GM12891 (cell line): ENCODE measurements around the gene ABCA13.
A peak's percentile ranks its signal among the peaks of the same experiment; 100 is the strongest.

Source experiments
- DNase-seq: peaks from one replicate; pipeline ENCODE4 v3.0.0; 2011; ENCODE audit warnings: low spot score; ENCODE audit not compliant: insufficient read length
- FAIRE-seq: peaks from 2 replicates; lab custom pipeline; 2011; peaks lifted over from hg19 to GRCh38; lab: Jason Lieb, UNC
- PAX5 ChIP-seq: IDR thresholded peaks from 2 replicates; pipeline ENCODE4 v1.6.1; 2011; ENCODE audit warnings: low read length, moderate library complexity, mild to moderate bottlenecking; ENCODE audit not compliant: insufficient read depth, severe bottlenecking
- POLR2A ChIP-seq: IDR thresholded peaks from 2 replicates; pipeline ENCODE4 v1.6.1; 2011; ENCODE audit warnings: low read depth, low read length, control low read depth
- POLR2AphosphoS5 ChIP-seq: IDR thresholded peaks from 2 replicates; pipeline ENCODE4 v1.6.1; 2011; ENCODE audit warnings: low read depth, low read length, control low read depth
- POU2F2 ChIP-seq: IDR thresholded peaks from 2 replicates; pipeline ENCODE4 v1.6.1; 2011; ENCODE audit warnings: low read depth, mild to moderate bottlenecking, control low read depth, low read length, moderate library complexity
- SPI1 ChIP-seq: IDR thresholded peaks from 2 replicates; pipeline ENCODE4 v1.6.1; 2011; ENCODE audit warnings: low read depth, low read length, control low read depth
- TAF1 ChIP-seq: IDR thresholded peaks from 2 replicates; pipeline ENCODE4 v1.6.1; 2011; ENCODE audit warnings: low read depth, low read length, control low read depth

The ABCA13 gene

DNA sequence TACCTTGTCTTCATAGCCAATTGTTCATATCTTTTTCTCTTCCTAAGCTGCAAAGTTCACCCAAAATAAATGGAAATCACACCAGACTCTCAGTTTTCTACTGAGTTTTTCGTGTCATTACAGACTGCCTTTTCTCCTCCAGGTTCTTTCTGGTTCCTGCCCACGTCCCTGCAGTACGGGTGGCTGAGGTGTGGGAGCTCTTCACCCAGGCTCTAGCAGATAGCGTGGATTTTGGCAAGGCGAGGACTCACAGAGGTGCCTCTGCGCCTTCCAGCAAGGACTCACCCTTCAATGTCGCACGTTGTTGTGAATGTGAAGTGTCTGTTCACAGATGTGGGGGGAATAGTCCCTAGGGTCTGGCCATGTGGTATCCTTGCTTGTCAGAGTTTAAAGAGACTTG is 71.6 kb downstream of the ABCA13 start:
- TF ChIP-seq POU2F2, result no peak
- no peak for TF ChIP-seq SPI1
- TF ChIP-seq POLR2A, result no peak
- no peak for TF ChIP-seq POLR2AphosphoS5
- TF ChIP-seq TAF1, result no peak
- no peak for TF ChIP-seq PAX5
- no peak for FAIRE-seq
- no peak for DNase-seq

GRCh38 chr7:48244864-48245271 is 73.6 kb downstream of the ABCA13 start:
- TF ChIP-seq POLR2AphosphoS5 (no peak), POU2F2 (no peak), PAX5 (no peak), SPI1 (no peak), POLR2A (no peak), TAF1 (no peak)
- DNase-seq (no peak), FAIRE-seq (no peak)

DNA sequence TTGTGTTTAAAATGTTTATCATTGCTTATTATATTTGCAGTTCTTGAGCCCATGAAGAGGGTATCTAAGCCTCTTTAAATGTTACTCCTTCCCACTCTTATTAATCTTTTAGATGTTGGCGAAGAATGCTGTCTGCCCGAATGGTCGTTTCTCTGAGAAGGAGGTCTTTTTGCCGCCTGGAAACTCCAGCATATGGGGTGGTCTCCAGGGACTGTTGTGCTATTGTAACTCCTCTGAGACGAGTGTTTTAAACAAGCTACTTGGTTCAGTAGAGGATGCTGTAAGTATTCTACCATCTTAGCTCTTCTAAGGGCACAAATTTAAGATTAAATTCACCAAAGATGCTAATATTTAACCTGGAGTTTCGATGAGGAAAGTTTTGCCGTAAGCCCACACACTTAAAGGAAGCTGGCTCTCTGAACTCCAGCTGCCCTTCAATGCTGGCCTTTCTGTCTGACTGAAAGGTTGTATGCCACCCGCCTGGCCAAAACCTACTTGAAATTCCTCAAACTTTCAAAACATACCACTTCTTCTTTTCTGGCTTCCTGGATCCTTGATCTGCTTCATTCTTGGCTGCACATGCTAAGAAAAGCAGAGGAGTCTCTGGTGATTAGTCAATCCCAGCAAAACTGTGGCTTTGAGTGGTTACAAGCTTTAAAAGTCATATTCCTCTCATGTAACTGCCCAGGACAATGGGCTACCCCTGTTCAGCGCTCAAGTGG is 74.7 kb downstream of the ABCA13 start:
- no peak for TF ChIP-seq TAF1
- no peak for TF ChIP-seq POU2F2
- no peak for TF ChIP-seq PAX5
- peak; percentile 83 for TF ChIP-seq SPI1
- no peak for TF ChIP-seq POLR2AphosphoS5
- no peak for TF ChIP-seq POLR2A
- DNase-seq, result no peak
- no peak for FAIRE-seq

DNA sequence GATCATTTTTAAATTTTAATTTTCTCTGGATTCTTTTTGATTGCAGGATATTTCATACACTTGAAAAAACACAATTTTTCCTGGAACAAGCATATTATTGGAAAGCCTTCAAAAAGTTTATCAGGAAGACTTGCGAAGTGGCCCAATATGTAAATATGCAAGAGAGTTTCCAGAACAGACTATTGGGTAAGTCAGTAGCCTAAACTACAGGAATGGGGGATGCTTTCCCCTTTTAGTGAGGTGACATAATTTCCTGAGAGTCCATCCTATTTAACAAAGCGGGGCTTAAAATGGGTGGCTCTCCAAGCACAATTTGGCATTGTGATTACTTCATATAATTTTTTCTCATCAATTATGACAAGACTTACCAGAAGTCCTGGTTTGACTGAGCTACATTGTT is 77.9 kb downstream of the ABCA13 start:
- FAIRE-seq, result no peak
- no peak for DNase-seq
- TF ChIP-seq PAX5, result no peak
- TF ChIP-seq SPI1, result no peak
- no peak for TF ChIP-seq POLR2A
- TF ChIP-seq POLR2AphosphoS5, result no peak
- TF ChIP-seq POU2F2, result no peak
- no peak for TF ChIP-seq TAF1

DNA sequence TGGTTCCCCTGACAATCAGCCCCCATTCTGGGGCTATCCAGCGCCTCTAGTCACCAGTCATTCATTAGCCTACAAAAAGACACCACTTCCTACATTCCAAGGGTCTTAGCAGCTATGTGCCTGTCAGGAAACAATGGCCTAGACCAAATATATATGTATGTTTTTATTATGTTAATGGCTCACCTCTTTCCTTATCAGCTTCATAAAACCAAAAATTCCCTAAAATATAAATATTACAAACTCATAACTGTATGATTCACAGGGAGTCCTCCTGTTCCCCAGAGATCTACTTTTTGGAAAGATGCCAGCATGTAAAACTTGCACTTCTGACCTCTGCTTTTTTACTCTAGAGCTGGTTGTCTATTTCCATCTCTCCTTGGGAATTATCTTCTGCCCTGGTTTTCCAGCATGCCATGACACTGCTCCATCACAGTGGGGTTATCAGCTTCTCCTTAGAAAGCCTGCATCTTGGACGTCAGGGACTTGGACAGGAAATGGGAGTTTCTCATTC is 79.2 kb downstream of the ABCA13 start:
- TF ChIP-seq SPI1 (no peak), PAX5 (no peak), POU2F2 (no peak), TAF1 (no peak), POLR2AphosphoS5 (no peak), POLR2A (no peak)
- DNase-seq (no peak), FAIRE-seq (no peak)

GRCh38 chr7:48251766-48252165 is 80.5 kb downstream of the ABCA13 start:
- TF ChIP-seq POLR2AphosphoS5 (no peak), POU2F2 (no peak)

GRCh38 chr7:48252995-48253394 is 81.7 kb downstream of the ABCA13 start:
- no peak for FAIRE-seq
- no peak for DNase-seq
- no peak for TF ChIP-seq TAF1
- TF ChIP-seq POLR2A, result no peak
- no peak for TF ChIP-seq PAX5
- no peak for TF ChIP-seq SPI1
- no peak for TF ChIP-seq POLR2AphosphoS5
- TF ChIP-seq POU2F2, result no peak

More at GRCh38 chr7:48251766-48252165, 80.5 kb downstream of the ABCA13 start:
- DNase-seq, result peak; percentile 14
- no peak for FAIRE-seq

DNA sequence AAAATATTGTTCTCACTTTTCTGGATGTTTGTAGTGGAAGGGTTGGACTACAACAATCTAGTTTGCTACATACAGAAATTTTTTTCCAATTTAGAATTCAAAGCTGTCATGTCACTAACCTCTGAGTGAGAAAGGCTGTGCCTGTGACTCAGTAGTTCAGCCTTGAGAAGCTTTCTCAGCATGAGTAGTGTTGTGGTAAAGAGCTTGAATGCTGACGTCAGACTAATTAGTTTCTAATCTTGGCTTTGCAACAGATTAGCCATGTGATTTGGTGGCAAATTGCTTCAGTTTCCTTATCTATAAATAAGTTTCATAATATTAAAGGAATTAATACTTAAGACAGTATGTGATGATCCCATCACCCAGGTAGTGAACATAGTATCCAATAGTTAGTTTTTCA is 83.8 kb downstream of the ABCA13 start:
- FAIRE-seq (no peak), DNase-seq (no peak)

GRCh38 chr7:48259463-48260280 is 88.4 kb downstream of the ABCA13 start:
- FAIRE-seq (no peak), DNase-seq (no peak)
- TF ChIP-seq POU2F2 (no peak), PAX5 (no peak), TAF1 (no peak), SPI1 (no peak), POLR2A (no peak), POLR2AphosphoS5 (no peak)

More for the DNA sequence above, 83.8 kb downstream of the ABCA13 start:
- TF ChIP-seq TAF1 (no peak), POLR2A (no peak), POU2F2 (no peak)

GRCh38 chr7:48261696-48262095 is 90.4 kb downstream of the ABCA13 start:
- no peak for FAIRE-seq
- no peak for TF ChIP-seq PAX5
- TF ChIP-seq SPI1, result no peak
- TF ChIP-seq POU2F2, result no peak
- no peak for TF ChIP-seq TAF1
- no peak for TF ChIP-seq POLR2AphosphoS5

More at GRCh38 chr7:48261696-48262095, 90.4 kb downstream of the ABCA13 start:
- no peak for DNase-seq
